ENCODE measurements around the gene CYSRT1.

Gene CYSRT1

GRCh38 chr9:137222190-137223077, 2.5 kb upstream of the CYSRT1 start, which contains the start of gene RNF208:
TSS of gene RNF208 (minus strand) at chr9:137222240. CDS start at chr9:137221212, 1,028 bp downstream.
- TF ChIP-seq GATA3 (IDR thresholded peaks at IDR 0.05; ENCODE audit: low read depth, low read length) (no peak), GATA2 (IDR thresholded peaks at IDR 0.05; ENCODE audit: low read depth, low read length) (no peak)

GRCh38 chr9:137223078-137223970, 1.6 kb upstream of the CYSRT1 start:
- TF ChIP-seq GATA2 (IDR thresholded peaks at IDR 0.05; ENCODE audit: low read depth, low read length) (no peak), GATA3 (IDR thresholded peaks at IDR 0.05; ENCODE audit: low read depth, low read length) (no peak)

GRCh38 chr9:137225699-137226331, 841 bp downstream of the CYSRT1 start:
- TF ChIP-seq GATA2 (IDR thresholded peaks at IDR 0.05; ENCODE audit: low read depth, low read length) (no peak), GATA3 (IDR thresholded peaks at IDR 0.05; ENCODE audit: low read depth, low read length) (no peak)

GRCh38 chr9:137226338-137227053, 1.5 kb downstream of the CYSRT1 start:
- TF ChIP-seq GATA3 (IDR thresholded peaks at IDR 0.05; ENCODE audit: low read depth, low read length) (no peak), GATA2 (IDR thresholded peaks at IDR 0.05; ENCODE audit: low read depth, low read length) (no peak)

GRCh38 chr9:137227054-137227852, 2.3 kb downstream of the CYSRT1 start, which contains the start of gene RNF224:
TSS of gene RNF224 (plus strand) at chr9:137227502. CDS start at chr9:137228336, 834 bp downstream.
- no peak for TF ChIP-seq GATA3 (IDR thresholded peaks at IDR 0.05; ENCODE audit: low read depth, low read length)
- TF ChIP-seq GATA2 (IDR thresholded peaks at IDR 0.05; ENCODE audit: low read depth, low read length), result no peak

GRCh38 chr9:137227853-137228505, 3.0 kb downstream of the CYSRT1 start:
- TF ChIP-seq GATA3 (IDR thresholded peaks at IDR 0.05; ENCODE audit: low read depth, low read length), result no peak
- TF ChIP-seq GATA2 (IDR thresholded peaks at IDR 0.05; ENCODE audit: low read depth, low read length), result no peak

- TF ChIP-seq GATA2 (IDR thresholded peaks at IDR 0.05; ENCODE audit: low read depth, low read length), result no peak
- no peak for TF ChIP-seq GATA3 (IDR thresholded peaks at IDR 0.05; ENCODE audit: low read depth, low read length)
Observed at GRCh38 chr9:137228506-137228967, 3.6 kb downstream of the CYSRT1 start.

GRCh38 chr9:137228968-137229896, 4.3 kb downstream of the CYSRT1 start:
- TF ChIP-seq GATA2 (IDR thresholded peaks at IDR 0.05; ENCODE audit: low read depth, low read length), result no peak
- no peak for TF ChIP-seq GATA3 (IDR thresholded peaks at IDR 0.05; ENCODE audit: low read depth, low read length)

GRCh38 chr9:137229903-137230704, 5.1 kb downstream of the CYSRT1 start:
- TF ChIP-seq GATA2 (IDR thresholded peaks at IDR 0.05; ENCODE audit: low read depth, low read length) (no peak), GATA3 (IDR thresholded peaks at IDR 0.05; ENCODE audit: low read depth, low read length) (no peak)

GRCh38 chr9:137230705-137231371, 5.9 kb downstream of the CYSRT1 start, which contains the start of gene SLC34A3:
TSS of gene SLC34A3 (plus strand) at chr9:137230901. CDS start at chr9:137231703, 802 bp downstream.
- TF ChIP-seq GATA2 (IDR thresholded peaks at IDR 0.05; ENCODE audit: low read depth, low read length) (no peak), GATA3 (IDR thresholded peaks at IDR 0.05; ENCODE audit: low read depth, low read length) (no peak)

All from SH-SY5Y (cell line).